ENCODE measurements around the gene HMGCLL1. TPM values are rescaled to one million over a fixed set of nuclear protein-coding genes. Genes with fewer than 3 reads are reported as not detected.

Gene HMGCLL1
- total and polyA plus RNA-seq, 9 donors = 0.12 to 3.1 (median 0.67) TPM; not detected in 2

DNA sequence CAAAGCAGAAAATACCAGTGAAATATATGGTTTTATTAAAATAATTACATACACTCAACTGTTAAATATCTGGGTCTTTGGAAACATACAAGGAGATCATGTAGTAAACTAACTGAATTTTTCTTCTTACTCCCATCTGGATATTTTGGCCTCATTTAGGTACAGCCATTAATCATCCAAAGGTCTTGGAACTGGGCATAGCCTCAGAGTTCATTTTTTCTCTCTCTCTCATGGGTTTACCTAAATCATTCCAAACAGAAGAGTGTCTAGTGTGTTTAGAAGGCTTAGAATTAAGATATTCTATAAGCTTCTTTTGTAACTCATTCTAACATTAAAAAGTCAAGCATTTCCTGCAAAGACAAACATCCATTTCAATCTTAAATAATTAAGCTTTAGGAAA lies 79.4 kb downstream of the HMGCLL1 start:
- no peak for DNase-seq
- TF ChIP-seq EP300 (IDR thresholded peaks at IDR 0.05) (no peak), POLR2A (IDR thresholded peaks at IDR 0.05) (no peak)
- TF ChIP-seq, protein P1, sequence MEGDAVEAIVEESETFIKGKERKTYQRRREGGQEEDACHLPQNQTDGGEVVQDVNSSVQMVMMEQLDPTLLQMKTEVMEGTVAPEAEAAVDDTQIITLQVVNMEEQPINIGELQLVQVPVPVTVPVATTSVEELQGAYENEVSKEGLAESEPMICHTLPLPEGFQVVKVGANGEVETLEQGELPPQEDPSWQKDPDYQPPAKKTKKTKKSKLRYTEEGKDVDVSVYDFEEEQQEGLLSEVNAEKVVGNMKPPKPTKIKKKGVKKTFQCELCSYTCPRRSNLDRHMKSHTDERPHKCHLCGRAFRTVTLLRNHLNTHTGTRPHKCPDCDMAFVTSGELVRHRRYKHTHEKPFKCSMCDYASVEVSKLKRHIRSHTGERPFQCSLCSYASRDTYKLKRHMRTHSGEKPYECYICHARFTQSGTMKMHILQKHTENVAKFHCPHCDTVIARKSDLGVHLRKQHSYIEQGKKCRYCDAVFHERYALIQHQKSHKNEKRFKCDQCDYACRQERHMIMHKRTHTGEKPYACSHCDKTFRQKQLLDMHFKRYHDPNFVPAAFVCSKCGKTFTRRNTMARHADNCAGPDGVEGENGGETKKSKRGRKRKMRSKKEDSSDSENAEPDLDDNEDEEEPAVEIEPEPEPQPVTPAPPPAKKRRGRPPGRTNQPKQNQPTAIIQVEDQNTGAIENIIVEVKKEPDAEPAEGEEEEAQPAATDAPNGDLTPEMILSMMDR (IDR thresholded peaks at IDR 0.05) = no peak
- H3K27ac ChIP-seq = no peak overlapping the region
- no peaks in the 10 kb centered on the region for H3K4me1 ChIP-seq (ENCODE audit: insufficient read depth)
- H3K9me3 ChIP-seq = no peaks in the 10 kb centered on the region
- intact Hi-C loops (cut with DNase I) = no loop called here
- no peaks in the 10 kb centered on the region for H3K27me3 ChIP-seq
- H3K4me3 ChIP-seq = no peak overlapping the region
- H3K36me3 ChIP-seq = no peaks in the 10 kb centered on the region

DNA sequence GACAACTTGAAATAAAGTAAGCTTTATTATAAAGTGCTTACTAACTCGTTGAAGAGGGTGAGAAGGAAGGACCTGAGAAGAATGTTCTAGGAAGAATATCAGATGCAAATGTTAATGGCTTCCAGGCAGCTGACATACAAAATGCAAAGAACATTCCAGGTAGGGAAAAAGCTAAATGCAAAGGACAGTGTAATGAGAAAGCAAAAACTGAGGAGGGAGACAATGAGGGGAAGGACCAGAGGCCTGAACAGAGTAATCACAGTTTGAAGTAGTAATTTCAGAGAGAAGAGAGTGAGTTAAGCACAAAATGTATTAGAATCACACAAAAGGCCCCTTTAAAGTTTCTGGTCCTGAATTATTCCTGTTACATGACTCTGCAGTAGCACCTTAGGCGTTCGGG lies 81.3 kb downstream of the HMGCLL1 start:
- no peaks in the 10 kb centered on the region for H3K27me3 ChIP-seq
- H3K9me3 ChIP-seq = no peaks in the 10 kb centered on the region
- no peak overlapping the region for H3K27ac ChIP-seq
- no peaks in the 10 kb centered on the region for H3K4me1 ChIP-seq (ENCODE audit: insufficient read depth)
- no peak overlapping the region for H3K4me3 ChIP-seq
- no peaks in the 10 kb centered on the region for H3K36me3 ChIP-seq
- TF ChIP-seq POLR2A (IDR thresholded peaks at IDR 0.05) (no peak), EP300 (IDR thresholded peaks at IDR 0.05) (no peak)
- TF ChIP-seq, protein P1 (IDR thresholded peaks at IDR 0.05) = no peak
- WGBS, 3 donors = 76 to 86% (median 78%) methylated on average over 3 of the region's 3 CpGs
- intact Hi-C loops (cut with DNase I) = no loop called here
- DNase-seq = no peak

- intact Hi-C loops (cut with DNase I) = no loop called here
- Histone ChIP-seq H3K4me3 (no peak overlapping the region), H3K4me1 (ENCODE audit: insufficient read depth) (no peaks in the 10 kb centered on the region), H3K27me3 (no peaks in the 10 kb centered on the region), H3K27ac (no peak overlapping the region), H3K36me3 (no peaks in the 10 kb centered on the region), H3K9me3 (no peaks in the 10 kb centered on the region)
- 90 to 98% (median 94%) methylated on average over 1 of the region's 1 CpG for WGBS, 3 donors
- DNase-seq = no peak
- no peak for TF ChIP-seq POLR2A (IDR thresholded peaks at IDR 0.05)
- TF ChIP-seq, protein P1 (IDR thresholded peaks at IDR 0.05) = no peak
- no peak for TF ChIP-seq EP300 (IDR thresholded peaks at IDR 0.05)
Observed at GRCh38 chr6:55496201-55496600, 82.8 kb downstream of the HMGCLL1 start.

- H3K4me3 ChIP-seq = no peak overlapping the region
- no peaks in the 10 kb centered on the region for H3K9me3 ChIP-seq
- no peak for DNase-seq
- H3K4me1 ChIP-seq (ENCODE audit: insufficient read depth) = no peaks in the 10 kb centered on the region
- no peaks in the 10 kb centered on the region for H3K36me3 ChIP-seq
- 74 to 79% (median 78%) methylated on average over 3 of the region's 3 CpGs for WGBS, 3 donors
- intact Hi-C loops (cut with DNase I) = no loop called here
- H3K27ac ChIP-seq = no peak overlapping the region
- no peaks in the 10 kb centered on the region for H3K27me3 ChIP-seq
- no peak for TF ChIP-seq EP300 (IDR thresholded peaks at IDR 0.05)
- TF ChIP-seq, protein P1 (IDR thresholded peaks at IDR 0.05) = no peak
Observed at GRCh38 chr6:55495277-55495676, 83.7 kb downstream of the HMGCLL1 start.

GRCh38 chr6:55494411-55494810 lies 84.6 kb downstream of the HMGCLL1 start:
- Histone ChIP-seq H3K4me3 (no peak overlapping the region), H3K36me3 (no peaks in the 10 kb centered on the region), H3K27ac (no peak overlapping the region), H3K4me1 (ENCODE audit: insufficient read depth) (no peaks in the 10 kb centered on the region), H3K27me3 (no peaks in the 10 kb centered on the region), H3K9me3 (no peaks in the 10 kb centered on the region)
- no peak for TF ChIP-seq EP300 (IDR thresholded peaks at IDR 0.05)
- no peak for TF ChIP-seq POLR2A (IDR thresholded peaks at IDR 0.05)
- TF ChIP-seq, protein P1 (IDR thresholded peaks at IDR 0.05) = no peak
- intact Hi-C loops (cut with DNase I) = no loop called here
- DNase-seq = no peak
- 9 to 25% (median 12%) methylated on average over 2 of the region's 2 CpGs for WGBS, 3 donors
